GM12878 (cell line): ENCODE data around the gene COTL1.

Source experiments
- ATF3 ChIP-seq: IDR thresholded peaks from 2 replicates; pipeline ENCODE4 v1.6.1; 2011; ENCODE audit warnings: low read depth, mild to moderate bottlenecking, low read length, moderate library complexity, borderline replicate concordance; ENCODE audit errors: extremely low read depth
- BRCA1 ChIP-seq: IDR thresholded peaks from 2 replicates; pipeline ENCODE4 v1.6.1; 2011; ENCODE audit warnings: low read depth, low read length, improper control_type of control experiment
- CEBPB ChIP-seq, 2 experiments: fragments of 150-350 bp in 1 of 2; IDR thresholded peaks; 2 replicates each; pipeline ENCODE4 v1.6.1; 2012 to 2014; ENCODE audit warnings: low read depth in 2 of 2, low read length in 2 of 2, borderline replicate concordance in 1 of 2, inconsistent platforms in 1 of 2
- CHD2 ChIP-seq: IDR thresholded peaks from 2 replicates; pipeline ENCODE4 v1.6.1; 2011; ENCODE audit warnings: low read depth, low read length, improper control_type of control experiment, borderline replicate concordance
- CUX1 ChIP-seq: IDR thresholded peaks from 2 replicates; pipeline ENCODE4 v1.6.1; 2012; ENCODE audit warnings: improper control_type of control experiment, low read depth, low read length; ENCODE audit not compliant: insufficient replicate concordance
- SIX5 ChIP-seq: IDR thresholded peaks from 2 replicates; pipeline ENCODE4 v1.6.1; 2011; ENCODE audit warnings: mild to moderate bottlenecking, low read depth, low read length, moderate library complexity; ENCODE audit not compliant: severe bottlenecking
- SP1 ChIP-seq: IDR thresholded peaks from one replicate; pipeline ENCODE4 v1.6.1; 2011; ENCODE audit warnings: low read depth, low read length
- TF ChIP-seq, protein P1 (sequence below), 3 experiments: IDR thresholded peaks in 2 of 3; conservative IDR thresholded peaks in 1 of 3; 2 replicates each; pipeline ENCODE4 v1.5.1; 2011; ENCODE audit warnings: low read depth in 3 of 3, low read length in 3 of 3, mild to moderate bottlenecking in 3 of 3, control low read depth in 2 of 3, moderate library complexity in 2 of 3, inconsistent platforms in 1 of 3, mixed read lengths in 1 of 3; ENCODE audit not compliant: control insufficient read depth in 2 of 3, insufficient read depth in 1 of 3; ENCODE audit errors: extremely low read depth in 1 of 3

DNA sequence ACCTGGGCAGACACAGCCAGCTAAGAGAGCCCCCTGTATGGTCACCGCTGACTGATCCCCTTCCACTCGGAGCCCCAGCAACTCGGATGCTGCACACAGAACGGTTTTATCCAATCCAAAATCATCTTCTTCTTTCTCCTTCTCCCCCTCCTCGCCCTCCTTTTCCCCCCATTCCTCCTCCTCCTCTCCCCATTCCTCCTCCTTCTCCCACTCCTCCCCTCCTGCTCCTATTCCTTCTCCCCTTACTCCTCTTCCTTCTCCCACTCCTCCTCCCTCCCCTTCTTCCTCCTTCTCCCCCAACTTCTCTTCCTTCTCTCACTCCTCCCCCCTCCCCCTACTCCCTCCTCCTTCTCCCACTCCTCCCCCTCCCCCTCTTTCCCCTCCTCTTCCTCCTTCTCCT, 83.1 kb downstream of the COTL1 start:
- no peak for TF ChIP-seq ATF3
- TF ChIP-seq SIX5 = no peak
- no peak for TF ChIP-seq CUX1
- TF ChIP-seq SP1 = no peak
- TF ChIP-seq CEBPB (IDR thresholded peaks at IDR 0.05; ENCODE audit: borderline replicate concordance in 1 of 2, low read depth in 2 of 2, low read length in 2 of 2) = no peak
- TF ChIP-seq CHD2 = no peak
- TF ChIP-seq, protein P1, sequence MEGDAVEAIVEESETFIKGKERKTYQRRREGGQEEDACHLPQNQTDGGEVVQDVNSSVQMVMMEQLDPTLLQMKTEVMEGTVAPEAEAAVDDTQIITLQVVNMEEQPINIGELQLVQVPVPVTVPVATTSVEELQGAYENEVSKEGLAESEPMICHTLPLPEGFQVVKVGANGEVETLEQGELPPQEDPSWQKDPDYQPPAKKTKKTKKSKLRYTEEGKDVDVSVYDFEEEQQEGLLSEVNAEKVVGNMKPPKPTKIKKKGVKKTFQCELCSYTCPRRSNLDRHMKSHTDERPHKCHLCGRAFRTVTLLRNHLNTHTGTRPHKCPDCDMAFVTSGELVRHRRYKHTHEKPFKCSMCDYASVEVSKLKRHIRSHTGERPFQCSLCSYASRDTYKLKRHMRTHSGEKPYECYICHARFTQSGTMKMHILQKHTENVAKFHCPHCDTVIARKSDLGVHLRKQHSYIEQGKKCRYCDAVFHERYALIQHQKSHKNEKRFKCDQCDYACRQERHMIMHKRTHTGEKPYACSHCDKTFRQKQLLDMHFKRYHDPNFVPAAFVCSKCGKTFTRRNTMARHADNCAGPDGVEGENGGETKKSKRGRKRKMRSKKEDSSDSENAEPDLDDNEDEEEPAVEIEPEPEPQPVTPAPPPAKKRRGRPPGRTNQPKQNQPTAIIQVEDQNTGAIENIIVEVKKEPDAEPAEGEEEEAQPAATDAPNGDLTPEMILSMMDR (IDR thresholded peaks at IDR 0.05 in 2 of 3, conservative IDR thresholded peaks at IDR 0.05 in 1 of 3; ENCODE audit: control insufficient read depth in 2 of 3, extremely low read depth in 1 of 3, insufficient read depth in 1 of 3, low read depth in 3 of 3, low read length in 3 of 3) = no peak
- no peak for TF ChIP-seq BRCA1
